ENCODE measurements around the gene EDN2. TPM values are rescaled to one million over a fixed set of nuclear protein-coding genes. Genes with fewer than 3 reads are reported as not detected.
A peak's percentile ranks its signal among the peaks of the same experiment; 100 is the strongest.

Gene EDN2
- total and polyA plus RNA-seq, 2 of the 8 experiments (the other 6 are each of a cell fraction or from before 2014, with no cell fraction given) = 0.32 to 0.39 TPM

- Histone ChIP-seq H3K23ac (ENCODE audit: insufficient read length) (no peak overlapping the region), H3K14ac (ENCODE audit: insufficient read length) (no peak overlapping the region), H3K79me2 (ENCODE audit: control insufficient read depth in 1 of 2, insufficient read depth in 2 of 2, low read length in 2 of 2) (no peaks in the 10 kb centered on the region), H3K27ac (ENCODE audit: low read depth, low read length) (no peak overlapping the region), H3K4me1 (replicated peaks in 1 of 4; ENCODE audit: control insufficient read depth in 3 of 4, insufficient read depth in 4 of 4, low read length in 3 of 4) (peaks cover 13 to 31% (median 24%) of the 10 kb centered on the region in 4 experiments), H3K36me3 (ENCODE audit: control insufficient read depth in 2 of 4, insufficient read depth in 4 of 4, low read length in 3 of 4) (no peaks in the 10 kb centered on the region), H3K27me3 (replicated peaks in 1 of 4; ENCODE audit: control insufficient read depth in 3 of 4, extremely low read depth in 1 of 4, insufficient read depth in 3 of 4, low read length in 3 of 4) (peaks cover 0 to 2% (median 0%) of the 10 kb centered on the region in 4 experiments; a peak in 2 of 7 replicates), H3K9me3 (ENCODE audit: insufficient read depth in 2 of 2, low read depth in 1 of 2, low read length in 1 of 2) (no peaks in the 10 kb centered on the region), H3K9ac (replicated peaks in 1 of 4; ENCODE audit: extremely low read depth in 1 of 4, low read depth in 3 of 4, low read length in 3 of 4) (no peak overlapping the region), H3K4ac (replicated peaks; ENCODE audit: insufficient read length, low read depth, low read length) (peak overlapping the region; percentile 29), H3K4me2 (ENCODE audit: insufficient read depth in 1 of 2, low read depth in 2 of 2, low read length in 2 of 2) (peak overlapping the region; percentile 58 to 66), H2BK12ac (ENCODE audit: low read depth, low read length) (peak overlapping the region; percentile 44; the same call in 1 of the 2 replicates), H3K56ac (replicated peaks; ENCODE audit: insufficient read length, low read depth, low read length) (no peak overlapping the region), H4K20me1 (replicated peaks in 1 of 2; ENCODE audit: control insufficient read depth in 1 of 2, insufficient read depth in 2 of 2, low read length in 2 of 2) (peaks cover 0 to 1% of the 10 kb centered on the region in 2 experiments), H2BK15ac (ENCODE audit: low read length) (peak overlapping the region; percentile 65), H3K23me2 (ENCODE audit: low read depth, low read length) (peaks cover 7% of the 10 kb centered on the region; the same call in 1 of the 2 replicates), H4K8ac (ENCODE audit: extremely low read depth, insufficient read depth, low read length) (peak overlapping the region; percentile 63; the same call in 1 of the 2 replicates), H2BK5ac (ENCODE audit: low read depth, low read length) (0 out of 2 replicates have a peak overlapping the region, but pooled peaks have one; percentile 40), H2BK20ac (ENCODE audit: low read length) (peak overlapping the region; percentile 80; the same call in 1 of the 2 replicates), H2AFZ (ENCODE audit: low read length) (peak overlapping the region; percentile 39; the same call in 1 of the 2 replicates), H4K91ac (replicated peaks; ENCODE audit: insufficient read length, low read length) (peak overlapping the region; percentile 77), H3K4me3 (ENCODE audit: extremely low read depth in 1 of 4, insufficient read depth in 2 of 4, low read depth in 3 of 4, low read length in 4 of 4) (peak overlapping the region in 3 of 4 experiments; percentile 9 to 36 (median 23); a peak in 4 of 8 replicates), H3K79me1 (ENCODE audit: low read depth, low read length) (no peaks in the 10 kb centered on the region), H2AK5ac (ENCODE audit: low read depth, low read length) (no peak overlapping the region), H4K5ac (ENCODE audit: insufficient read length, low read depth, low read length) (peak overlapping the region; percentile 35), H2BK120ac (replicated peaks; ENCODE audit: low read depth, low read length) (peak overlapping the region; percentile 68), H3K18ac (ENCODE audit: extremely low read depth, low read length) (peak overlapping the region; percentile 81; the same call in 1 of the 2 replicates)
- CTCF ChIA-PET (ENCODE audit: partially characterized antibody) = interaction anchor here (0.9 to 14.9 kb wide), 12 partner anchors 8 to 204 kb away, joined by 3 to 205 read pairs (median 4); no protein-coding TSS in a partner anchor
- FAIRE-seq (no peak), DNase-seq (ENCODE audit: low read depth in 1 of 2, low spot score in 2 of 2) (no peak)
- POLR2A ChIA-PET (ENCODE audit: partially characterized antibody) = interaction anchor here (0.9 to 1.6 kb wide), 3 partner anchors 9 to 15 kb away, joined by 5 read pairs; no protein-coding TSS in a partner anchor
- TF ChIP-seq SAP30 (IDR thresholded peaks at IDR 0.05; ENCODE audit: insufficient read depth, insufficient replicate concordance, low read length) = no peak
- TF ChIP-seq CEBPB (IDR thresholded peaks at IDR 0.05; ENCODE audit: low read depth, low read length) = no peak
- no peak for TF ChIP-seq JUN (IDR thresholded peaks at IDR 0.05; ENCODE audit: low read depth, low read length)
- 0 out of 2 replicates have a peak, but pooled peaks have one; percentile 25 for TF ChIP-seq MAX (IDR thresholded peaks at IDR 0.05)
- TF ChIP-seq HDAC6 (IDR thresholded peaks at IDR 0.05; ENCODE audit: low read depth, low read length) = no peak
- no peak for TF ChIP-seq BRCA1 (IDR thresholded peaks at IDR 0.05; ENCODE audit: low read depth, low read length)
- no peak for TF ChIP-seq SRF (IDR thresholded peaks at IDR 0.05; ENCODE audit: low read depth, low read length)
- TF ChIP-seq, protein P1, sequence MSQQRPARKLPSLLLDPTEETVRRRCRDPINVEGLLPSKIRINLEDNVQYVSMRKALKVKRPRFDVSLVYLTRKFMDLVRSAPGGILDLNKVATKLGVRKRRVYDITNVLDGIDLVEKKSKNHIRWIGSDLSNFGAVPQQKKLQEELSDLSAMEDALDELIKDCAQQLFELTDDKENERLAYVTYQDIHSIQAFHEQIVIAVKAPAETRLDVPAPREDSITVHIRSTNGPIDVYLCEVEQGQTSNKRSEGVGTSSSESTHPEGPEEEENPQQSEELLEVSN (IDR thresholded peaks at IDR 0.05) = peak; percentile 29; the same call in 1 of the 2 replicates
- 56% methylated on average over 16 of the region's 16 CpGs; no CpG with 5 or more reads in 1 of the 2 experiments for WGBS, 2 experiments (ENCODE audit: extremely low coverage in 1 of 2, insufficient coverage in 1 of 2, insufficient read length in 1 of 2, insufficient replicate concordance in 2 of 2, low coverage in 1 of 2, low lambda C conversion rate in 2 of 2, missing lambda C conversion rate in 1 of 2)
These were observed 2.9 kb upstream of the EDN2 start for GRCh38 chr1:41487126-41488039.
